K562 (cell line): ENCODE measurements around the gene OR9A2.

Experiments
- CTCF ChIP-seq, 3 experiments: IDR thresholded peaks in 2 of 3; conservative IDR thresholded peaks in 1 of 3; 2 replicates each; pipeline ENCODE4 v1.5.1; 2011 to 2012; ENCODE audit warnings: low read length in 3 of 3, mild to moderate bottlenecking in 3 of 3, control low read depth in 2 of 3, improper control_type of control experiment in 1 of 3, inconsistent platforms in 1 of 3, low read depth in 1 of 3, mixed read lengths in 1 of 3, moderate library complexity in 1 of 3; ENCODE audit not compliant: insufficient read depth in 2 of 3
- JUNB ChIP-seq: fragments of 450-650 bp; formaldehyde crosslinking; conservative IDR thresholded peaks from 2 replicates; pipeline ENCODE4 v1.4.0; 2020; ENCODE audit warnings: mild to moderate bottlenecking
- PRDM10 ChIP-seq: fragments of 450-650 bp; IDR thresholded peaks from 2 replicates; pipeline ENCODE4 v1.6.1; 2018; ENCODE audit not compliant: partially characterized antibody

- TF ChIP-seq JUNB (CRISPR knock-in tag), result no peak
- no peak for TF ChIP-seq PRDM10
- no peak for TF ChIP-seq CTCF (IDR thresholded peaks at IDR 0.05 in 2 of 3, conservative IDR thresholded peaks at IDR 0.05 in 1 of 3; ENCODE audit: insufficient read depth in 2 of 3, low read depth in 1 of 3, low read length in 3 of 3)
These were observed 36.8 kb upstream of the OR9A2 start for GRCh38 chr7:143063741-143064140.
